ENCODE measurements around the gene NEK11.

DNA sequence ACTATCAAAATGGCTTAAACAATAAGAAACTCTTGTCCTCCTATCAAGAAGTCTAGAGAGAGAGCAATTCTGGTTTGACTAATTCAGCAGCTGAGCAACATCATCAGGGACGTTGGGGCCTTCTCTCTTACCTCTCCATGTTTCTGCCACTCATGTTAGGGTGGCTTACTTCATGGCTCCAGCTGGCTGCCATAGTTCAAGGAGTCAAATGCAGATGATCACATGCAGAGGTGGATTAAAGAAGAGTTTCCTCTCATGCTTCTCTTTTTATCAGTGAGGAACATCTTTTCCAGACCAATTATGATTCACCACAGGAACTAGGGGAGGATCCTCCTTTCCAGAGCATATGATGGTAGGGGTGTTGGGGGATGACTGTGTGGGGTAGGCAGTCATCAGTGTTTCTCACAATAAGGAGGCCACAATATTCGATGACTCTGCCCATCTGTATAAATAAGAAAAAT lies 45.5 kb downstream of the NEK11 start:
- TF ChIP-seq, protein P1, sequence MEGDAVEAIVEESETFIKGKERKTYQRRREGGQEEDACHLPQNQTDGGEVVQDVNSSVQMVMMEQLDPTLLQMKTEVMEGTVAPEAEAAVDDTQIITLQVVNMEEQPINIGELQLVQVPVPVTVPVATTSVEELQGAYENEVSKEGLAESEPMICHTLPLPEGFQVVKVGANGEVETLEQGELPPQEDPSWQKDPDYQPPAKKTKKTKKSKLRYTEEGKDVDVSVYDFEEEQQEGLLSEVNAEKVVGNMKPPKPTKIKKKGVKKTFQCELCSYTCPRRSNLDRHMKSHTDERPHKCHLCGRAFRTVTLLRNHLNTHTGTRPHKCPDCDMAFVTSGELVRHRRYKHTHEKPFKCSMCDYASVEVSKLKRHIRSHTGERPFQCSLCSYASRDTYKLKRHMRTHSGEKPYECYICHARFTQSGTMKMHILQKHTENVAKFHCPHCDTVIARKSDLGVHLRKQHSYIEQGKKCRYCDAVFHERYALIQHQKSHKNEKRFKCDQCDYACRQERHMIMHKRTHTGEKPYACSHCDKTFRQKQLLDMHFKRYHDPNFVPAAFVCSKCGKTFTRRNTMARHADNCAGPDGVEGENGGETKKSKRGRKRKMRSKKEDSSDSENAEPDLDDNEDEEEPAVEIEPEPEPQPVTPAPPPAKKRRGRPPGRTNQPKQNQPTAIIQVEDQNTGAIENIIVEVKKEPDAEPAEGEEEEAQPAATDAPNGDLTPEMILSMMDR (conservative IDR thresholded peaks at IDR 0.05; ENCODE audit: low read depth, low read length), result no peak
- no peak for TF ChIP-seq EZH2 (IDR thresholded peaks at IDR 0.05; ENCODE audit: borderline replicate concordance, low read depth, low read length, poor library complexity, severe bottlenecking)

Measured in A673 (cell line).